Upper lobe of left lung (tissue), 4 donors: ENCODE data around the gene UTP25.

ENCODE experiments used
- EP300 ChIP-seq, 4 donors: sonication (generic); formaldehyde crosslinking; IDR thresholded peaks; one replicate each; pipeline ENCODE4 v1.5.1; 2017; ENCODE audit warnings: antibody characterized with exemption in 4 of 4, control low read depth in 2 of 4
- POLR2A ChIP-seq, 4 donors: fragments of 450-650 bp; IDR thresholded peaks; one replicate each; pipeline ENCODE4 v1.5.1; 2016 to 2017; ENCODE audit warnings: antibody characterized with exemption in 4 of 4, mild to moderate bottlenecking in 2 of 4
- POLR2AphosphoS5 ChIP-seq, 2 donors: sonication (generic); formaldehyde crosslinking; IDR thresholded peaks; one replicate each; pipeline ENCODE4 v1.5.1; 2017; ENCODE audit warnings: antibody characterized with exemption in 2 of 2
- TF ChIP-seq, protein P1 (sequence below), 6 experiments: fragments of 450-650 bp in 4 of 6; fragments of 200-600 bp in 2 of 6; sonication (generic) in 2 of 6; IDR thresholded peaks; one replicate each; pipeline ENCODE4 v1.5.1; 2016 to 2019; ENCODE audit warnings: antibody characterized with exemption in 6 of 6

- no peak for TF ChIP-seq EP300 (IDR thresholded peaks at IDR 0.05)
- TF ChIP-seq, protein P1, sequence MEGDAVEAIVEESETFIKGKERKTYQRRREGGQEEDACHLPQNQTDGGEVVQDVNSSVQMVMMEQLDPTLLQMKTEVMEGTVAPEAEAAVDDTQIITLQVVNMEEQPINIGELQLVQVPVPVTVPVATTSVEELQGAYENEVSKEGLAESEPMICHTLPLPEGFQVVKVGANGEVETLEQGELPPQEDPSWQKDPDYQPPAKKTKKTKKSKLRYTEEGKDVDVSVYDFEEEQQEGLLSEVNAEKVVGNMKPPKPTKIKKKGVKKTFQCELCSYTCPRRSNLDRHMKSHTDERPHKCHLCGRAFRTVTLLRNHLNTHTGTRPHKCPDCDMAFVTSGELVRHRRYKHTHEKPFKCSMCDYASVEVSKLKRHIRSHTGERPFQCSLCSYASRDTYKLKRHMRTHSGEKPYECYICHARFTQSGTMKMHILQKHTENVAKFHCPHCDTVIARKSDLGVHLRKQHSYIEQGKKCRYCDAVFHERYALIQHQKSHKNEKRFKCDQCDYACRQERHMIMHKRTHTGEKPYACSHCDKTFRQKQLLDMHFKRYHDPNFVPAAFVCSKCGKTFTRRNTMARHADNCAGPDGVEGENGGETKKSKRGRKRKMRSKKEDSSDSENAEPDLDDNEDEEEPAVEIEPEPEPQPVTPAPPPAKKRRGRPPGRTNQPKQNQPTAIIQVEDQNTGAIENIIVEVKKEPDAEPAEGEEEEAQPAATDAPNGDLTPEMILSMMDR (IDR thresholded peaks at IDR 0.05): no peak
- TF ChIP-seq POLR2A (IDR thresholded peaks at IDR 0.05): no peak
- TF ChIP-seq POLR2AphosphoS5 (IDR thresholded peaks at IDR 0.05): no peak
Observed at GRCh38 chr1:209882286-209882685, 54.5 kb downstream of the UTP25 start.
